Stimulated activated CD4-positive, alpha-beta T cell treated with anti-CD3 and anti-CD28 coated beads, Interleukin-1b, Interleukin-23, amount 100 ng/mL, for 24 hours (primary cell): ENCODE results near the gene FPGS.

Source experiments
- DNase-seq, 4 experiments: peaks; one replicate each; pipeline ENCODE4 v3.0.0-alpha.2; 2020; ENCODE audit warnings: low read depth in 4 of 4, low spot score in 1 of 4

FPGS gene

GRCh38 chr9:127786773-127787104, 15.9 kb upstream of the FPGS start:
- no peak for DNase-seq

DNA sequence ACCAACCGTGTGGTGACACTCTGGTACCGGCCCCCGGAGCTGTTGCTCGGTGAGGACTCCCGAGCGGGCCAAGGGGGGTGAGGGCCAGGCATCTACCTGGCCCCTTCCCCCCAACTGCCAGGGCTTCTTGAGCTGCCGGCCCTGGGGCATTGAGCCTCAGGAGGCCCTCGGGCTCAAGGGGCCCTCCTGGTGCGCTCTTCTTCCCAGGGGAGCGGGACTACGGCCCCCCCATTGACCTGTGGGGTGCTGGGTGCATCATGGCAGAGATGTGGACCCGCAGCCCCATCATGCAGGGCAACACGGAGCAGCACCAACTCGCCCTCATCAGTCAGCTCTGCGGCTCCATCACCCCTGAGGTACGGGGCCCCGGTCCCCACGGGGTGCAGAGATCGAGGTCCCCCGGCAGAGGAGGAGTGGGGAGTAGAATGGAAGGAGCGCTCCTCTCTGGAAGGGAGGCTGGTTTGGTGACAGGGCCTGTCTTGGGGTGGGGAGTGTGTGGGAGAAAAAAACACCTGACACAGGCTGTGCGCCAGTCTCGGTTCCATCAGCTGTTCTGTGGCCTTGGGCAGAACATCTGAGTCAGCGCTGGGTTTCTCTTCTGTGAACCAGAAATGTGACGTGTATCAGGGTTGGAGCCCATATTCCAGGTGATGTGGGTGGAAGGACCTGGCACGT, 14.2 kb upstream of the FPGS start:
- DNase-seq: peak in 2 of 4 experiments; percentile 47 to 68

DNA sequence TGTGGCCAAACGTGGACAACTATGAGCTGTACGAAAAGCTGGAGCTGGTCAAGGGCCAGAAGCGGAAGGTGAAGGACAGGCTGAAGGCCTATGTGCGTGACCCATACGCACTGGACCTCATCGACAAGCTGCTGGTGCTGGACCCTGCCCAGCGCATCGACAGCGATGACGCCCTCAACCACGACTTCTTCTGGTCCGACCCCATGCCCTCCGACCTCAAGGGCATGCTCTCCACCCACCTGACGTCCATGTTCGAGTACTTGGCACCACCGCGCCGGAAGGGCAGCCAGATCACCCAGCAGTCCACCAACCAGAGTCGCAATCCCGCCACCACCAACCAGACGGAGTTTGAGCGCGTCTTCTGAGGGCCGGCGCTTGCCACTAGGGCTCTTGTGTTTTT, 13.5 kb upstream of the FPGS start:
- DNase-seq: no peak

- DNase-seq: no peak
Observed at GRCh38 chr9:127790094-127790855, 12.4 kb upstream of the FPGS start.

DNA sequence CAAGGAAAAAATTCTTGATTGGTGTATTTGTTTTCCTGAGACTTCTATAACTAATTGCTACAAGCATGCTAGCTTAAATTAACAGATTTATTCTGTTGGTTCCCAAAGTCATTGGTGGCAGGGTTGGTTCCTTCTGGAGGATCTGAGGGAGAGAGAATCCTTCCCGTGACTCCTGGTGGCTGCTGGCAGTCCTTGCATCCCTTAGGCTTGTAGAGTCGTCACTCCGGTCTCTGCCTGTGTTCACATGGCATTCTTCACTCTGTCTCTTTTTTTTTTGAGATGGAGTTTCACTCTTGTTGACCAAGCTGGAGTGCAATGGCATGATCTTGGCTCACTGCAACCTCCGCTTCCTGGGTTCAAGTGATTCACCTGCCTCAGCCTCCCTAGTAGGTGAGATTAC, 11.6 kb upstream of the FPGS start:
- no peak for DNase-seq

DNA sequence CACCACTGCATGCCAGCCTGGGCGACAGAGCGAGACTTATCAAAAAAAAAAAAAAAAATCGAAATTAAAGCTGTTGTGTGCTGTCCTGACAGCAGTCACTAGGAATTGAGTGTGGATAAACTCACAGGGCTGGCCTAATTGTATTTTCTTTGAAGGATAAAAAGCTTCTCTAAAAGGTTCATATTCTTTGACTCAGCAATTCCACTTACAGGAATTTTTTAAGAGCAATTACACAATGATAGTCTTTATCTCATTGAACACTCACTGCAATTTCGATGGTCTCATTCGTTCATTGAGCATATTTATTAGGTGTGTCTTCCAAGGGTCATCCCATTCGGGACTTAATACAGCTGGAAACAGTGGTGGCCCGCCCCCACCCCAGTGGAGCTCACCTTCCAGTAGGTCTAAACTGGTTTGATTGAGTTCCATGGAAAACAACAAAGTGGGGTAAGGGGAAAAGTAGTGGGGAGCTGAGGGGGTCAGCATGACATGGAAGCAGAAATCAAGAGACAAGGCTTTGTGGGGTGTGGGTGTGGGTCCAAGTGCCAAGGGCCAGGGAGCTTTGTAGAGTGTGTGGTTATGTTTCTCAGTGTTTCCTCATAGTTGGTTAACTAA, 10.2 kb upstream of the FPGS start:
- no peak for DNase-seq

DNA sequence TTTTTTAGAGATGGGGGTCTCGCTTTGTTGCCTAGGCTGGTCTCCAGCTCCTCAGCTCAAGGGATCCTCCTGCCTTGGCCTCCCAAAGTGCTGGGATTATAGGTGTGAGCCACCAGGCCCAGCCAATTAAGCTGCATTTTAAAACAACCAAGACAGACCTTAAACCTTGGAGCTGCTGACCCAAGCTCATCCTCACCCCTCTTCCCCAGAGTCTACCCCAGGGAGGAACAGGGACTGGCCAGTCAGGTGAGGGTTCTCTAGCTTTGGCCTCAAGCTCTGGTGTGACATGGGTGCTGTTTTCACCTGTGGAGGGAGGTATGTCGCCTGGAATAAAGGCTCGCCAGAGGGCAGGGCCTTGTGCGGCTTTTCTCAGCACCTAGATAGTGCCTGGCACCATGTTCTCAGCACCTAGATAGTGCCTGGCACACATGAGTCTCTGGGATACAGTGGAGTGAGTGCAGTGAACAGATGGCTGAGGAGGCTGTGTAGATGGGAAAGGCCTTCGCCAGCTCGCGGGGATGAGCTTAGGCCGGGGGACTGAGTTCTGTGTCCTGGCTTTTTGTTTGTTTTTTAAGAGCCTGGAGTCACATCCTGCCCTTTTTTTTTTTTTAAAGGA, 9.5 kb upstream of the FPGS start:
- no peak for DNase-seq

DNA sequence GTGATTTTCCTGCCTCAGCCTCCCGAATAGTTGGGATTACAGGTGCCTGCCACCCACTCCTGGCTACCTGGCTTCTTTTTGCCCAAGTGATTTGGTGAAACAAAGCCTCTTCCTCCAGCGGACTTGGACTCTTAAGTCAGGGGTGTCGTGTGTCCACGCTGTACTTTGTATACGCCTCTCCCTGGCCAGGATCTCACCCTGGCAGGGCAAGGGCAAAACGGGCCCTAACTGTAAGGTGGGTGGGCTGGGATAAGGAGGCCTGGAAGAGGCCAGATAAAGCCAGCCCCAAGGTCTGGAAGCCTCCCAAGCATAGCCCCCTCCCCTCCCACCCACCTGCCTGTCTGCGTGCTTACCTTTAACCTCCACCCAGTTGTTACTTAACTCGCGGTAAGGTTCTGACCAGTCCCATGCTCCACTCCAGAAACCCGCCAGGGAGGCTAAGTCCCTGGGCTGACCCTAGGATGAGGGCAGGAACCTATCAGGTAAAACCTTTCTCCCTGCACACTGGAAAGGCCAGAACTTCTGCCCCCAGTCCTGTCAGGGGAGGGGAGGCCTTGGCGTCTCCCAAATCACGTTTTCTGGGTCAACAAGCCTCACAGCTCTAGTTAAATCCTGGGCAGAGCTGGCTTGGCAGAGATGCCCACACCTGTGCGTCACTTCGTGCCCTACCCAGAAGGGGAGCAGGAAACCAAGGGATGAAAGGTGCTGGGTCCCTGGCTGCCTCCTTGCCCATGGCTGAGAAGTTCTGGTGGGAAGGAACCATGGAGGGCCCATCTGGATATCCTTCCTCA, 8.5 kb upstream of the FPGS start:
- DNase-seq: no peak

DNA sequence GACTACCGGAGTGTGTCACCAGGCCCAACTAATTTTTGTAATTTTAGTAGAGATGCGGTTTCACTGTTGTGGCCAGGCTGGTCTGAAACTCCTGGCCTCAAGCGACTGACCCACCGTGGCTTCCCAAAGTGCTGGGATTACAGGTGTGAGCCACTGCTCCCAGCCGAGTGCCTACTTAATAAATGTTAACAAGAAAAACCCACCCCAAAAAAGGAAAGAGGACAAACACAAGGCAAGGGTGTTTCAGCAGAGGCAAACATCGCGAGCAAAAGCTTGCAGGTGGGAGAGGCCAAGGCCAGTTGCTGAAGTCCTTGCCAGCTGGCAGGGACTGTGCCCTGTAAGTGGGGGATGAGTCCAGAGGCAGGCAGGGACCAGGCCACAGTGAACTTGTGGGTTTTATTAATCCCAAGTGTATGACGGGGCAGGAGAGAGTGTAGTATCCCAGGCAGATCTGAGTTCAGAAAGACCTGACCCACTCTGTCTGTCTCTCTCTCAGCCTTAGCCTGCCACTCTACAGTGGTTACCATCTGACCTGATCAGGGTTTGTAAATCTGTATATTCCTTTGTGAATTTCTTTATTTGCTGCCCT, 6.4 kb upstream of the FPGS start:
- no peak for DNase-seq

DNA sequence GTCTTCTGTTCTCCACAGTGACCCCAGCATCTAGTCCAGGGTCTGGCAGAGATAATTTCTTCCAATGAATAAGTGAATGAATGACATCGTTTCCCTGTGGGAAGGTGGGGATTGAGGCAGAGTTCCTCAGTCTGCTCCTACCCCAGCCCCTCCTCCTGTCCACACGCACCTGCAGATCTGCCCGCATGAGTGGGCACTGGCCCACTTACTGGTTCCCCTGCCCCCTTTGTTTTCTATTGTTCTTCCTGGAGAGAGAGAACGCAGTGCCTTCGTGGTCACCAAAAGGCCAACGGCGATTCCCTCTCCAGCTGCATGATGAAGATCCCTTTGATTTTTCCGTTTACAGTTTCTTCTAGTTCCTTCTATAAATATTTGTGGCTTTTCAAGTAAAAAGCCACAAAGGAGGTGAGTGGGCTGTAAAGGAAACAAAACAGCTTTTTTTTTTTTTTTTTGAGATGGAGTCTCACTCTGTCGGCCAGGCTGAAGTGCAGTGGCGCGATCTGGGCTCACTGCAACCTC, 5.8 kb upstream of the FPGS start:
- DNase-seq: no peak

- no peak for DNase-seq
Observed at GRCh38 chr9:127801955-127802575, 617 bp upstream of the FPGS start.

DNA sequence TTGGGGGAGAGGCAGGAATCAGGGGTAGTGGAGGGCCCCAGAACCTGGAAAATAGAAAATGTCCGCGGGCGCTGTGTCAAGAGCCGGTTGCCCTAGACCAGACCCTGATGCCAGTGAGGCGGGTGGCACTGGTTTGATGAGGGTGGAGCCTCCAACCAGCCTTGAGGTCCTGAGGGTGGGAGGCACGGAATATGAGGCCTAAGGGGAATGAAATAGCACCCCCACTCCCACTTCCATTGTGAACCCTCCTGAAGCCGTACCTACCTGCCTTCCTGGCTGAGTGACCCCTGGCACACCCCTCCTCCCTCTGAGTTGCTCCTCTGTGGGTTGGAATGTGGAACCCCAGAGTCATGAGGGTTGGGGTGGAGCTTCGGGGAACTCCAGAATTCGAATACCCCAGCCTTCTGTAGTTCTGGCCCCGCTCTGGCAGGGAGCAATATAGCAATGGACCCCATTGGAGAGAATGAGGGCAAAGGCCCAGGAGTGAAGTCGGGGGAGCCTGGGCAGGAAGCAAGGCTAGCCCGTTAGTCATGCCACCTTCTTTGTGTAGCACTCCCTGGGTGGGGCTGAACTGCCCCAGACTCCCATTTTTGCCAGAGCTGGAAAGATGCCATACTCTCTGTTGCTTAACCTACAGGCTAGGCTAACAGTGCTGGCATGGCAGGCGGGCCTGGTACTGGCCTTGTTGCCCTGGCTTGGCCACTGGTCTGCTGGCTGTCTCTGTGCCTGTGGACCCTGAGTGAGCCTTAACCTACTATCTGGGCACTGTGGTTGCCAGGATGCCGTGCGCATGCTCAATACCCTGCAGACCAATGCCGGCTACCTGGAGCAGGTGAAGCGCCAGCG, 1.0 kb downstream of the FPGS start:
- DNase-seq: no peak

DNA sequence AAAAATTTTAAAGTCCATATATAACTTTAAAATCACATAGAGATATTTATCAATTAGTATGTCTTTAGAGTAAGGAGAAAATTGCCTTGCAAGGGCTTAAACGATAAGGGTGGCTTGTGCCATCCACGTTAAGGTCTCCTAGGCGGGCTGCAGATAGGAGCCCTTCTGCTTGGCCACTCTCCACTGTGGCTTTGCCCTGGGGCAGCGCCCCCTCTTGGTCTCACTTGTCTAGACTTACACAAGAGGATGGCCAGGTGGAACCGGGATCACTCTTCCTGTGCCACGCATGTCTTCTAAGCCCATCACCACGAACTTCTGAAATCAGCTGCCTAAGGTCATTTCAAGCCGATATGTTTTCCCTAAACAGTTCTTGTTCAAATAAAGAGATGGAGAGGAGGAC, 2.9 kb downstream of the FPGS start:
- DNase-seq: no peak

DNA sequence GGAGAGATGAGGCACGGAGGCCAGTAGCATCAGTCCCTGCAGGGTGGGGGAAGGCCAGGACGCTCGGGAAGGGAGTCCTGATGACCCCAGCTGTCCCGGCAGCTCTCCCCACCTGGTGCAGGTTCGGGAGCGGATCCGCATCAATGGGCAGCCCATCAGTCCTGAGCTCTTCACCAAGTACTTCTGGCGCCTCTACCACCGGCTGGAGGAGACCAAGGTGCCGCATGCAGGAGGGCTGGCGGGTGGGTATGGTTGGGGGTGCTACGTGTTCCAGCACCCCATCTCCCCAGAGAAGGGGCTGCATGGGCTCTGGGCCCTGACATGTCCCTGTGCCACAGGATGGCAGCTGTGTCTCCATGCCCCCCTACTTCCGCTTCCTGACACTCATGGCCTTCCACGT, 4.2 kb downstream of the FPGS start:
- DNase-seq: no peak

GRCh38 chr9:127808347-127809001, 5.8 kb downstream of the FPGS start:
- DNase-seq: no peak

- DNase-seq: no peak
Observed at GRCh38 chr9:127809002-127809539, 6.4 kb downstream of the FPGS start.

GRCh38 chr9:127809540-127810377, 7.1 kb downstream of the FPGS start:
- no peak for DNase-seq
